CD14-positive monocyte (primary cell): Measurements from ENCODE around the gene PMF1. TPM values are rescaled to one million over a fixed set of nuclear protein-coding genes. Genes with fewer than 3 reads are reported as not detected.

Source experiments
- DNase-seq, 3 donors: peaks; one replicate each; pipeline ENCODE4 v3.0.0-alpha.2; 2011 to 2022
- H2AFZ ChIP-seq: 2 replicates; pipeline ENCODE4 v1.6.0; 2012; ENCODE audit warnings: mild to moderate bottlenecking, low read depth, low read length, inconsistent platforms; ENCODE audit not compliant: insufficient read depth, poor library complexity, severe bottlenecking
- H3K27ac ChIP-seq, 2 donors: 1 replicate in 1 of 2; 2 replicates in 1 of 2; pipeline ENCODE4 v1.5.1; 2012 to 2013; ENCODE audit warnings: low read length in 2 of 2, control low read depth in 1 of 2, inconsistent platforms in 1 of 2, low read depth in 1 of 2, mild to moderate bottlenecking in 1 of 2
- H3K27me3 ChIP-seq, 2 donors: one replicate each; pipeline versions ENCODE4 v1.6.0 to v1.6.1; 2011 to 2013; ENCODE audit warnings: low read length in 2 of 2; ENCODE audit not compliant: control insufficient read depth in 2 of 2, insufficient read depth in 2 of 2
- H3K36me3 ChIP-seq, 2 donors: replicated peaks in 1 of 2; 1 replicate in 1 of 2; 2 replicates in 1 of 2; pipeline versions ENCODE4 v1.5.1 to v1.6.1; 2012 to 2013; ENCODE audit warnings: low read length in 2 of 2, control low read depth in 1 of 2, inconsistent platforms in 1 of 2, mild to moderate bottlenecking in 1 of 2; ENCODE audit not compliant: insufficient read depth in 2 of 2, control insufficient read depth in 1 of 2
- H3K4me1 ChIP-seq, 2 donors: 1 replicate in 1 of 2; 2 replicates in 1 of 2; pipeline versions ENCODE4 v1.5.1 to v1.6.1; 2012 to 2013; ENCODE audit warnings: low read length in 2 of 2, control low read depth in 1 of 2, inconsistent platforms in 1 of 2, mild to moderate bottlenecking in 1 of 2, moderate library complexity in 1 of 2; ENCODE audit not compliant: insufficient read depth in 2 of 2, control insufficient read depth in 1 of 2
- H3K4me2 ChIP-seq: replicated peaks from 2 replicates; pipeline ENCODE3; 2012; ENCODE audit warnings: low read length, moderate library complexity, mild to moderate bottlenecking; ENCODE audit not compliant: poor library complexity, severe bottlenecking; ENCODE audit errors: extremely low read depth
- H3K4me3 ChIP-seq, 3 experiments: fragments of 200-600 bp in 1 of 3; sonication (generic) in 1 of 3; replicated peaks in 1 of 3; 1 replicate in 2 of 3; 2 replicates in 1 of 3; pipeline ENCODE4 v1.5.1; 2011 to 2013; ENCODE audit warnings: low read length in 3 of 3, mild to moderate bottlenecking in 3 of 3, control low read depth in 2 of 3, low read depth in 2 of 3, inconsistent platforms in 1 of 3, moderate library complexity in 1 of 3
- H3K79me2 ChIP-seq: 2 replicates; pipeline ENCODE4 v1.6.0; 2012; ENCODE audit warnings: mild to moderate bottlenecking, control low read depth, inconsistent platforms, low read length, moderate library complexity; ENCODE audit not compliant: insufficient read depth
- H3K9ac ChIP-seq: 2 replicates; pipeline ENCODE4 v1.6.0; 2017; ENCODE audit warnings: low read length, mild to moderate bottlenecking; ENCODE audit not compliant: insufficient read depth, poor library complexity, severe bottlenecking
- H3K9me3 ChIP-seq, 2 donors: replicated peaks in 1 of 2; 1 replicate in 1 of 2; 2 replicates in 1 of 2; pipeline versions ENCODE4 v1.5.1 to v1.6.1; 2012 to 2013; ENCODE audit warnings: low read length in 2 of 2, control low read depth in 1 of 2; ENCODE audit not compliant: control insufficient read depth in 1 of 2, insufficient read depth in 1 of 2
- H4K20me1 ChIP-seq: 2 replicates; pipeline ENCODE4 v1.6.0; 2012; ENCODE audit warnings: mild to moderate bottlenecking, low read length, control low read depth, moderate library complexity; ENCODE audit not compliant: insufficient read depth
- H3K27ac Mint-ChIP-seq, 7 donors: one replicate each; pipeline ENCODE4 v1.8.0; 2020; ENCODE audit warnings: mild to moderate bottlenecking in 7 of 7, mixed read lengths in 7 of 7, moderate library complexity in 6 of 7, inconsistent platforms in 2 of 7
- H3K27me3 Mint-ChIP-seq, 3 donors: one replicate each; pipeline ENCODE4 v1.8.0; 2021 to 2022; ENCODE audit warnings: low read depth in 3 of 3, mild to moderate bottlenecking in 3 of 3, mixed read lengths in 3 of 3, moderate library complexity in 3 of 3, inconsistent platforms in 1 of 3
- H3K36me3 Mint-ChIP-seq, 2 donors: one replicate each; pipeline ENCODE4 v1.8.0; 2020; ENCODE audit warnings: mixed read lengths in 2 of 2, inconsistent platforms in 1 of 2, mild to moderate bottlenecking in 1 of 2
- H3K4me1 Mint-ChIP-seq: one replicate; pipeline ENCODE4 v1.8.0; 2020; ENCODE audit warnings: mild to moderate bottlenecking, mixed read lengths
- H3K4me3 Mint-ChIP-seq, 2 donors: one replicate each; pipeline ENCODE4 v1.8.0; 2020; ENCODE audit warnings: mild to moderate bottlenecking in 2 of 2, mixed read lengths in 2 of 2, moderate library complexity in 1 of 2
- H3K9me3 Mint-ChIP-seq, 7 donors: one replicate each; pipeline ENCODE4 v1.8.0; 2020 to 2022; ENCODE audit warnings: mixed read lengths in 7 of 7, mild to moderate bottlenecking in 6 of 7, moderate library complexity in 6 of 7, inconsistent platforms in 2 of 7
- WGBS: methylation state at CpG from one replicate; pipeline ENCODE4 v1.1.5; 2013; ENCODE audit warnings: missing lambda C conversion rate; ENCODE audit not compliant: insufficient coverage; 5-methylcytosine and 5-hydroxymethylcytosine counted together
- intact Hi-C, 2 donors: fragments of 100-400 bp; cut with micrococcal nuclease; formaldehyde crosslinking; loops; one replicate each; pipeline versions ENCODE4 v1.15.0 to v1.15.1; 2023
- polyA plus RNA-seq, 3 donors: library from polyadenylated mRNA; depleted of rRNA in 1 of 3; unstranded in 2 of 3; stranded (reverse) in 1 of 3; fragments of 300-500 nt in 2 of 3; fragments of >200 nt in 1 of 3; fragmentation: Illumina TruSeq in 2 of 3; gene quantifications; 1 replicate in 2 of 3; 2 replicates in 1 of 3; pipeline ENCODE4 v1.2.3, GENCODE V29; 2012 to 2021
- small RNA-seq: library from RNA; depleted of rRNA; stranded (forward); fragments of <200 nt; gene quantifications from one replicate; pipeline ENCODE3, GENCODE V24; 2012; ENCODE audit warnings: low read depth; ENCODE audit not compliant: insufficient read length
- TF ChIP-seq, protein P1 (sequence below): fragments of 200-600 bp; IDR thresholded peaks from one replicate; pipeline ENCODE4 v1.8.0; 2022; ENCODE audit warnings: antibody characterized with exemption, mild to moderate bottlenecking

Gene PMF1
- polyA plus RNA-seq, 3 donors, result 83.7 to 90.4 (median 86.1) TPM

DNA sequence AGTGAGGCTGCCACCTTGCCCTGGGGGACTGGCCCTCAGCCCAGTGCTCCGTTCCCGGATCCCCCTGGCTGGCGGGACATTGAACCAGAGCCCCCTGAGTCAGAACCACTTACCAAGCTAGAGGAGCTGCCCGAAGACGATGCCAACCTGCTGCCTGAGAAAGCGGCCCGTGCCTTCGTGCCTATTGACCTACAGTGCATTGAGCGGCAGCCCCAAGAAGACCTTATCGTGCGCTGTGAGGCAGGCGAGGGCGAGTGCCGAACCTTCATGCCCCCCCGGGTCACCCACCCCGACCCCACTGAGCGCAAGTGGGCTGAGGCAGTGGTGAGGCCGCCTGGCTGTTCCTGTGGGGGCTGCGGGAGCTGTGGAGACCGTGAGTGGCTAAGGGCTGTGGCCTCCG is 72.6 kb downstream of the PMF1 start:
- DNase-seq, result no peak
- Histone ChIP-seq H3K4me3 (no peak overlapping the region), H3K27me3 (no peaks in the 10 kb centered on the region), H3K4me1 (peaks cover 41 to 44% of the 10 kb centered on the region in 2 donors), H3K4me2 (peak overlapping the region; percentile 38), H3K9me3 (no peaks in the 10 kb centered on the region), H3K27ac (peak overlapping the region; percentile 39 to 55), H3K9ac (no peak overlapping the region), H3K36me3 (peaks cover 9 to 23% of the 10 kb centered on the region in 2 donors), H3K79me2 (peaks cover 40% of the 10 kb centered on the region), H2AFZ (no peak overlapping the region), H4K20me1 (peaks cover 18% of the 10 kb centered on the region)
- Mint-ChIP-seq H3K9me3 (no peaks in the 10 kb centered on the region), H3K4me3 (no peak overlapping the region), H3K27ac (peak overlapping the region in 1 of 7 donors; percentile 76), H3K4me1 (peaks cover 45% of the 10 kb centered on the region), H3K36me3 (peaks cover 21 to 42% of the 10 kb centered on the region in 2 donors), H3K27me3 (no peaks in the 10 kb centered on the region)
- TF ChIP-seq, protein P1, sequence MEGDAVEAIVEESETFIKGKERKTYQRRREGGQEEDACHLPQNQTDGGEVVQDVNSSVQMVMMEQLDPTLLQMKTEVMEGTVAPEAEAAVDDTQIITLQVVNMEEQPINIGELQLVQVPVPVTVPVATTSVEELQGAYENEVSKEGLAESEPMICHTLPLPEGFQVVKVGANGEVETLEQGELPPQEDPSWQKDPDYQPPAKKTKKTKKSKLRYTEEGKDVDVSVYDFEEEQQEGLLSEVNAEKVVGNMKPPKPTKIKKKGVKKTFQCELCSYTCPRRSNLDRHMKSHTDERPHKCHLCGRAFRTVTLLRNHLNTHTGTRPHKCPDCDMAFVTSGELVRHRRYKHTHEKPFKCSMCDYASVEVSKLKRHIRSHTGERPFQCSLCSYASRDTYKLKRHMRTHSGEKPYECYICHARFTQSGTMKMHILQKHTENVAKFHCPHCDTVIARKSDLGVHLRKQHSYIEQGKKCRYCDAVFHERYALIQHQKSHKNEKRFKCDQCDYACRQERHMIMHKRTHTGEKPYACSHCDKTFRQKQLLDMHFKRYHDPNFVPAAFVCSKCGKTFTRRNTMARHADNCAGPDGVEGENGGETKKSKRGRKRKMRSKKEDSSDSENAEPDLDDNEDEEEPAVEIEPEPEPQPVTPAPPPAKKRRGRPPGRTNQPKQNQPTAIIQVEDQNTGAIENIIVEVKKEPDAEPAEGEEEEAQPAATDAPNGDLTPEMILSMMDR, result no peak
- WGBS, result over 99% methylated on average over 20 of the region's 21 CpGs
- intact Hi-C loops, result no loop called here

DNA sequence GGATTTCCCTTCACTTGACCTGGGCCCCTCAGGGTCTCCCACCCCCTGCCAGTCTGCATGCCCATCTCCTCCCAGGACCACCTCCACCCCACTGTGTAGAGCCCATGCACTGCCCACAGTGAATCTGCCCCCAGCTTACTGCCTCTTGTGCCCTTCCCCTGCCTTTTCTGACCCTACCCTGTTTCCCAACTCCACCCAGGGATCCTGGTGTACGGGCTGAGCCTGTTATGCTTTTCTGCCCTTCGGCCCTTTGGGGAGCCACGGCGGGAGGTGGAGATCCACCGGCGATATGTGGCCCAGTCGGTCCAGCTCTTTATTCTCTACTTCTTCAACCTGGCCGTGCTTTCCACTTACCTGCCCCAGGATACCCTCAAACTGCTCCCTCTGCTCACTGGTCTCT is 73.3 kb downstream of the PMF1 start:
- intact Hi-C loops, result no loop called here
- Histone ChIP-seq H2AFZ (no peak overlapping the region), H3K4me1 (peaks cover 39 to 42% of the 10 kb centered on the region in 2 donors), H3K9me3 (no peaks in the 10 kb centered on the region), H3K27me3 (no peaks in the 10 kb centered on the region), H3K4me3 (no peak overlapping the region), H3K79me2 (peaks cover 33% of the 10 kb centered on the region), H3K9ac (no peak overlapping the region), H4K20me1 (peaks cover 12% of the 10 kb centered on the region), H3K4me2 (no peak overlapping the region), H3K27ac (no peak overlapping the region), H3K36me3 (peaks cover 9 to 23% of the 10 kb centered on the region in 2 donors)
- TF ChIP-seq, protein P1, result no peak
- 100% methylated on average over 4 of the region's 8 CpGs for WGBS
- H3K9me3 Mint-ChIP-seq, result no peaks in the 10 kb centered on the region
- no peak for DNase-seq
- H3K36me3 Mint-ChIP-seq, result peaks cover 21 to 42% of the 10 kb centered on the region in 2 donors
- peaks cover 42% of the 10 kb centered on the region for H3K4me1 Mint-ChIP-seq
- no peak overlapping the region for H3K4me3 Mint-ChIP-seq
- no peaks in the 10 kb centered on the region for H3K27me3 Mint-ChIP-seq
- H3K27ac Mint-ChIP-seq, result peak overlapping the region in 3 of 7 donors; percentile 36 to 86 (median 40)

Small RNA genes within 50 kb of the gene (small RNA-seq; reads per million reads assigned to genes)
- gene RF00568, result not detected

Other genes starting within 250 kb of the PMF1 start
- 100 to 1,000 TPM in 1 of 3 donors, 10 to 100 TPM in 2; 15.4 to 271 (median 18.6) TPM for gene ARHGEF2, start 234.5 kb upstream of the PMF1 start, polyA plus RNA-seq
- 100 to 1,000 TPM; 374 to 614 (median 414) TPM for gene SSR2, start 192.1 kb upstream of the PMF1 start, polyA plus RNA-seq
- gene UBQLN4, start 159.2 kb upstream of the PMF1 start, polyA plus RNA-seq, result 10 to 100 TPM in 1 of 3 donors, 1 to 10 TPM in 2; 2.3 to 15.9 (median 2.9) TPM
- gene LAMTOR2, start 158.2 kb upstream of the PMF1 start, polyA plus RNA-seq, result 100 to 1,000 TPM in 2 of 3 donors, 10 to 100 TPM in 1; 99.8 to 227 (median 210) TPM
- gene RAB25, start 151.8 kb upstream of the PMF1 start, polyA plus RNA-seq, result under 1 TPM in 1 of 3 donors, not detected in 2; 0.23 TPM
- gene MEX3A, start 130.5 kb upstream of the PMF1 start, polyA plus RNA-seq, result not detected
- gene LMNA, start 98.3 kb upstream of the PMF1 start, polyA plus RNA-seq, result 10 to 100 TPM; 16.5 to 45.5 (median 24.7) TPM
- 100 to 1,000 TPM in 2 of 3 donors, 10 to 100 TPM in 1; 72.3 to 121 (median 116) TPM for gene SEMA4A, start 59.4 kb upstream of the PMF1 start, polyA plus RNA-seq
- gene SLC25A44, start 18.9 kb upstream of the PMF1 start, polyA plus RNA-seq, result 10 to 100 TPM; 17.1 to 28.8 (median 24.1) TPM
- gene BGLAP, start 29.2 kb downstream of the PMF1 start, polyA plus RNA-seq, result 1 to 10 TPM in 1 of 3 donors, not detected in 2; 2.2 TPM
- gene PAQR6, start 35.0 kb downstream of the PMF1 start, polyA plus RNA-seq, result 1 to 10 TPM in 1 of 3 donors, not detected in 2; 7.7 TPM
- gene SMG5, start 69.8 kb downstream of the PMF1 start, polyA plus RNA-seq, result 10 to 100 TPM in 1 of 3 donors, 1 to 10 TPM in 2; 4.4 to 72.4 (median 7.0) TPM
- 10 to 100 TPM in 1 of 3 donors, 1 to 10 TPM in 2; 1.2 to 12.0 (median 1.4) TPM for gene TMEM79, start 71.3 kb downstream of the PMF1 start, polyA plus RNA-seq
- 10 to 100 TPM; 24.3 to 59.6 (median 34.7) TPM for gene GLMP, start 82.7 kb downstream of the PMF1 start, polyA plus RNA-seq
- not detected for gene VHLL, start 86.3 kb downstream of the PMF1 start, polyA plus RNA-seq
- gene CCT3, start 125.3 kb downstream of the PMF1 start, polyA plus RNA-seq, result 10 to 100 TPM; 65.3 to 97.3 (median 94.8) TPM
- gene TSACC, start 125.5 kb downstream of the PMF1 start, polyA plus RNA-seq, result under 1 TPM in 1 of 3 donors, not detected in 2; 0.67 TPM
- gene RHBG, start 156.2 kb downstream of the PMF1 start, polyA plus RNA-seq, result under 1 TPM in 1 of 3 donors, not detected in 2; 0.08 TPM